GM21367 (cell line): ENCODE data around the gene ERMARD.
A peak's percentile ranks its signal among the peaks of the same experiment; 100 is the strongest.

Experiments
- ATAC-seq: cut with Tn5 transposase; IDR thresholded peaks from one replicate; pipeline ENCODE4 v1.9.1; 2021; ENCODE audit not compliant: unreplicated experiment

The ERMARD gene

DNA sequence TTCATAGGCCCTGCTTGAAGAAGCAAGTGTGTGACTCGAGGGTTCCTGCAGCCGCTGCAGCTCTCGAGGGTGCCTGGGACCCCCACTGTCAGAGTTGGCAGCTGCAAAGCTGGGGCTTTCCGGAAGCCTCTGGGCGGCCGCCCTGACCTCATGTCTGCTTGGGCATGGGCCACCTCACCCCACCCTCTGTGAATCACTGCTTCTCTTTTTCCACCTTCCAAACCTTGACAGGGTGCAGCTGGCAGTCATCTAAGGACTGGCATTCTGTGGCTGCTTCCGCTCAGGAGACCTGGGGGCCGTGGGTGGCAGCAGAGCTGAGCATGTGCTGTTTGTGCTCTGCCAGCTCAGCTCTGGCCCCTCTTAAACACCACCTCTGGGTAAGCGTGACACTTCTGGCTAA, 32.0 kb downstream of the ERMARD start:
- no peak for ATAC-seq

DNA sequence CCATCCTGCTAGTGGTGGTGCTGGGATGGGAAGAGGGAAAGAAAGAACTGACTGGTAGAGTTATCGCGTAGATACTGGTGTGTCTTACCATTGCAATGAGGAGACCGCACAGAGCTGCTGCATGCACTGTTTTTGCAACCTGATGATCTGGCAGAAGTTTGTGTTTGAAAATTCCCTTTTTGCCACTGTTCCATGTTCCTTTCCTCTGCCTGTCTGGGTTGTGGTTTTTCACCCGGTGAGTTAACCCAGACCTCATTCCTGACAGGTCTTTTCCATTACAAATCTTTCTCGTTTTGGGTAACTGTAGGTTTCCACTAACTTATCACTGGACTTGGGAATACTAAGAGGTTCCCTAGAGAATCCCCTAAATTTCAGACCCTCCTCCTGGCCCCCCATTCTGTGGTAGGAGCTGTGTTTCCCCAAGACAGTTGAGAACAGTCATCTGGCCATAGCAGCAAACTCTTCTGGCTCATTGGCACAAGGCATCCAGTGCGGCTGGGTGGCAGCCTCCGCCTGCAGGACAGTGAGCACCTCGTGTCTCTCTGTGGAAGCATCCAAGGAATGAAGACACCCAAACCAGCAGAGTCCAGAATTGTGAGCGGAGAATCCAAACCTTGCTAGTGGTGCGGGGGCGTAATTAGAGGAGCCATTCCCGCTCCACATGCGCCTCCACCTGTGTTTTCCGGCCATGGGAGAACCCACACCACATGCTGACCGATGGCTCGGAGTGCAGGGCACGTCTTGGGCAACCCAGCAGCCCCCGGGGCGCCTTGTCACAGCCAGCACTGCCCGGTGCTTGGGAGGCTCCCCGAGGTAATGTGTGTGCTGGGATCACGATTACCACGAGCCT, 32.8 kb downstream of the ERMARD start:
- no peak for ATAC-seq

GRCh38 chr6:169784821-169785340, 33.5 kb downstream of the ERMARD start:
- ATAC-seq, result no peak

DNA sequence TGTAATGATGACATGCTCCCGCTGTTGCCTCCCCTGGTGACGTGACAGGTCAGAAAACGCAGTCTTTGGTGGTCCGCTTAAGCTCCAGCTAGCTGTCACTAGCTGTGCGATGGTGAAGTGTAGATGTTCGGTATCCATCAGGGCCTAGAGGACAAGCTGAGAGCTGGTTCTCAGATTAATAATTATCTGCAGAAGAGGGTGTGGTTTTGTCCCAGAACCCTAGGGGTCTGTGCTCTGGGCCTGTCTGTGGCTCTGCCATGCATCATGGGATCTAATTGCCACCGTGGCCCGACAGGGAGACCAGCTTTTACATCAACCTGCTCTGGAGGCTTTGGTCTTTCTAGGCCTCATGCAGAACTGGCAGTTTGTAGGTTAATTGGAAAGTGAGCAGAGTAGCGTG, 34.1 kb downstream of the ERMARD start:
- no peak for ATAC-seq

- no peak for ATAC-seq
Measured at GRCh38 chr6:169786349-169786748, 34.9 kb downstream of the ERMARD start.

DNA sequence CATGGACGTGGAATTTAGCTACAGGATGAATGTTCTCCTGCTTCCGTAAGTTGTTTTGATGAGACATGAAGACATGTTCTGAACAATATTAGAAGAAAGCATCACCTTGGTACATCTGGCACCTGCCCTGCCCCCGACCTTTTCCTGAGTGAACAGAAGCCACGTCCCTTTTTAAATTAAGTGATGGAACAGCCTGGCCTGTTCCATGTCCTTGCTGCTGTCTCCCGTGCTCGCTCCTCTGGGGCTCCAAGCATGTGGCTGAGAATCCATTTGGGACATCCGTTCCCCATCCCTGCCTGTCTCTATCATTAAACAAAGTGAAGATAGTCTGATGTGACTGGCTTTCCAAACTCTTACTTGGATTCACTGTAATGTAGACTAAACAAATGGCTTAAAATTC, 36.4 kb downstream of the ERMARD start:
- ATAC-seq, result no peak

DNA sequence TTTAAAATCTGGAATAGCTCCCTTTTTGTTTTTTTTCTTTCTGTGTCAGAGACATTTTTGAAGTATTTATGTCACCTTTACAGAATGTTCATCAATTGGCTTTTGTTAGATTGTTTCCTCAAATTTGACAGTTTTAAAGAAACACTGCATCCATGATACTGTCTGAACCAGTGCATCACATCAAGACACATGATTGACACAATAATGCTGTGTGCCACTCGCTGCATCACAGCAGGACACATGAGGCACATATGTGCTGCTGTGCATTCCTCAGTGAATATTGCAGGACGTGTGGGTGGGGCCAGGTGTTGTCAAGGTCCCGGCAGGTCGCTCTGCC, 37.4 kb downstream of the ERMARD start:
- ATAC-seq, result no peak

- ATAC-seq, result no peak
Measured at GRCh38 chr6:169789146-169789943, 37.9 kb downstream of the ERMARD start.

DNA sequence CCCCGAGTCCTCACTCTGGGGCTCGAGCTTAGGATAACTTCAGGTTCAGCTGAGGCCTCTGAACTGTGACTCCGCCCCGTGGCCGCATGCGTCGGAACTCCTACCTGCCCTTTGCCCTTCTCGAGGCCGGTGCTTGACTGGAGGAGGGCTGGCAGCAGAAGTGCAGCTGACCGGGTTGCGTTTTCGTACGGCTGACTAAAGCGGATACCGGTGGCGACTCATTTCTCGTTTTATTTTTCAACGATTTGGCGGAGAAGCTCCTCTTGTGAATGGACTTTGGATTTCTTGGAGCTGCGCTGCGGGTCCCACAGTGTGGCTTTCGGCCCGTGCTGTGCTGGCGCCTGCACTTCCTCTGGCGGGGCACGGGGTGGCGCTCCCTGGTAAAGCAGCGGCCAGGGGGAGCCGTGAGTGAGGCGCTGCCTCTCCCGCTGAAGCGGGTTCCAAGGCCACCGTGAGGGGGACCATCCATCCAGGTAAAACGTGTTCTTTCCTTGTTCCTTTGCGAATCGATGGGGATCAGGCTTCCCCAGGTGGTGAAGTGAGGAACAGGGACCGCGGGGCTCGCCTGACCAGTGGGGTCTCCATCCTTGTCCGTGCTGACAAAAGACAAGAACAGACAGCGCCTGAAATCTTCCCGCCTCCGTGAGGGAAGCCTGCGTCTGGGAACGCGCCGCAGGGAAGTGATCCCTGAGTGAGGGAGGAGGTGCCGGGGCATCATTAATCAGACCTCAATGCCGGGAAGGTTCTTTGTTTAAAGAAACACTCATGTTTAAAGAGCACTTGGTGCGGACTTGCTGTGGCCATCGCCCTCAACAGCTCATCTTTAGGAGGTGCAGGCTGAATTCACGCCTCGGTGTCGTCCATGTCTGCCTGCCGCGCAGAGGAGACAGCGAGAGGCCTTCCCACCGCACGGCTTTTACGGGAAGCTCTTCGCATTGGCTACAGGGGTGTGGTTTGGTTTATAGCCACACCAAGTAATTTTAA, 38.8 kb downstream of the ERMARD start:
- peak; percentile 97 for ATAC-seq

DNA sequence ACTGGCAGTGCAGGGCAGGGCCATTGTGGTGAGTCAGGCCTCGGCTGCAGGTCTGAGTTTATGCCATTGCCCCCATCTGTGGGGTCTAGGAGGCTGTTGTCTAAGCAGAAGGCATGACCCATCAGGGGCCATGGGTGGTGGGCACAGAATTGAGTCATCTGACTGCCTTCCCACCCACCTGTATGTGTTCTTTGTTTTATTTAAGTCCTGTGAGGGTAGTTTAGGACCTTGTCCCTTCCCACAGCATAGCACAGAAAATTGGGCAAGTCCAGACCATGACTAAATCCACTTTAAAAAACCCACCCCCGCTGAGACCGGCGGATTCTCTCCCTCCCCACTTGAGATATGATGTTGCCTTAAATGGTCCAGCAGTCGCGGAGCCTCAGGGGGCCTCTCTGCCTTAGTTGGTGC, 40.3 kb downstream of the ERMARD start:
- ATAC-seq, result no peak

DNA sequence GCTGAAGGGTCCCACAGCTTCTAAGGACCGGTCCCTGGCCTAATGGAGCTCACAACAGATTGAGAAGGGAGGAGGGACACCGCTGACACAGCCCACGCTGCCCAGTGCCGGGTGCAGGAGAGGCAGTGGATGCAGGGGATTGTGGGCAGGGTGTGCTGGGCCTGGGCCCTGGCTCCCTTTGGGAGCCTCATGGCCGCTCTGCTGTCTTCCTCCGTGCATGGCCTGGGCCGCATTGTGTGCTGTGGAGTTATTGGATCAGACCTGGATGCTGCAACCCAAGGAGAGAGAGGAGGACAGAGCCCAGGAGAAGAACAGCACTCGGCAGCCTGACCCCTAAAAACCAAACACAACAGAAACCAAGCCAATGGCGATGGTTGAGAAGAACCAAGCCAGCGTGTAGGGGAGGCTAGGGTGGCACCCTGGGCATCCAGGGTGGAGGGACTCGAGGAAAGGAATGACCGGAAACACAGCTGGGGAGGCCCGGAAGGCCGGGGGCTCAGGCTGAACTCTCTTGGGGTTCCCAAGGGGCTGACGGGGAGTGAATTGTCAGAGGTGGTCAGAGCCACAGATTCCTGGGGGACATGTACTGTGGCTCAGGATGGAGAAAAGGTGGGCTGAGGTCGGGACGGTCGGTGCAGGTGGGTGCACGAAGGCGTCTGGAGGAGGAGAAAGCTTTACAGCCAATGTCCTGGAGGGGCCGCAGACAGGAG, 41.0 kb downstream of the ERMARD start:
- ATAC-seq, result no peak

DNA sequence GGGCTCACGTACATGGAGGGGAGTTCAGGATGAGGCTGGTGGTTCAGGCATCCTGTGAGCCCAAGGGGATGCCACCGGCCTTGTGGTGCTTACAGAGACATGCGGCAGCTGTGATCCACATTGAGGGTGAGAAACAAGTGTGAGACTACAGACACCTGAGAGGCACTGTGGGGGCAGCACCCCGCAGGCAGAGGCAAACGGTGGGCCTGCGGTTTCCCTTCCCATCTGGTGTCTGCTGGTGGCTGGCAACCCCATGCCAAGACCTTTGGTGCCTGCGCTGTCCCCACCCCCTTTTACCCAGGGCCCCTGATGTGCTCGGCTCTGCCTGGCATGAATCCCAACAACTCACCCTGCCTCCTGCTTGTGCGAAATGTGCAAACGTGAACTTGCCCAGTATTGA, 42.0 kb downstream of the ERMARD start:
- no peak for ATAC-seq

DNA sequence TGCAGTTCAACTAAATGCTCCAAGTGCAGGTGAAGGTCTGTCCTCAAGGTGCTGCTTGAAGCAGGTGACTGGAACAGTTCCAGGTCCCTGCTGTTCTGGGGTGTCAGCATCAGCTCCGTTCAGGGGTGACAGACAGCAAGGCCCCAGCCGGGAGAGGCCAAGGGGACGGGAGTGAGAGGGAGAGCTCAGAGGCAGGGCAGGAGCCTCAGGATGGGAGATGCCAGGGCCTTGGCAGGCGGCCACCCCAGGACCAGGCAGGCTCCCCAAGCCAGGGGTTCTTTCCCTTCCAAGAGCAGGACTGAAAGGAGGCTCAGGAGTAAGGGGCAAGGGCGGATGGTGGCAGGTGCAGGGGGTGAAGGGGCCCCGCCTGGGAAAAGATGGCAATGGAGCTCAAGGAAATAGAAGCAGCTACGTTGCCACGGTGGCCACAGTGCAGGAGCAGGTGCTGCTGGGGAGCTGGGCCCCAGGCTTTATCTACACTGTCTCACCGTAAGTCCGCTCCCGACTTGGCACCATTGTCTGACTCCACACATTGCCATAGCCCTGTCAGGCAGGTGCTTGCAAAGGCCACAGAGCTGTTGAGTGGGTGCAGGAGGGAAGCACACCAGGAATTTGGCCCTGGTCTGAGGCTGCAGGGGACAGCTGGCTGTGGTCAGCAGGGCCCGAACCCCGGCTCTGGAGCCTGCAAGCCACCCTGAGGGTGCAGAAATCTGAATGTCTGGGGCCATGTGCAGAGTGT, 43.1 kb downstream of the ERMARD start:
- no peak for ATAC-seq

DNA sequence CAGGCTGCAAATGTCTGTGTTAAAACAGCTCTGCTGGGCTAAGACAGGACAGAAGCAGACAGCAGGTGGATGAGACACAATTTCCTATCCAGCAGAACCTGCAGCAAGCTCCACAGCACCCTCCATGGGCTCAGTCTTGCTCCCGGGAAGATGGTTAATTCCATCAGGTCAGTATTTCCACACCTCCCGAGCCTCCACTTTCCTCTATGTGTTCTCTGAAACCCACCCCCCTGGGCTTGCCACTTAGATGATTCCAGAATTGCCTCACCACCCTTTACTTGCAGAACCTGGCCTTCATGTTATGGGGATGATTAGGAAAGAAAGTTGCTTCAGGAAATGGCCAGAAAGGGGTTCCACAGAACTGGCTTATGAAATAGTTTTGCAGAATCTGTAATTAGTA, 43.8 kb downstream of the ERMARD start:
- ATAC-seq, result no peak

- no peak for ATAC-seq
Measured at GRCh38 chr6:169798764-169799473, 47.5 kb downstream of the ERMARD start.

DNA sequence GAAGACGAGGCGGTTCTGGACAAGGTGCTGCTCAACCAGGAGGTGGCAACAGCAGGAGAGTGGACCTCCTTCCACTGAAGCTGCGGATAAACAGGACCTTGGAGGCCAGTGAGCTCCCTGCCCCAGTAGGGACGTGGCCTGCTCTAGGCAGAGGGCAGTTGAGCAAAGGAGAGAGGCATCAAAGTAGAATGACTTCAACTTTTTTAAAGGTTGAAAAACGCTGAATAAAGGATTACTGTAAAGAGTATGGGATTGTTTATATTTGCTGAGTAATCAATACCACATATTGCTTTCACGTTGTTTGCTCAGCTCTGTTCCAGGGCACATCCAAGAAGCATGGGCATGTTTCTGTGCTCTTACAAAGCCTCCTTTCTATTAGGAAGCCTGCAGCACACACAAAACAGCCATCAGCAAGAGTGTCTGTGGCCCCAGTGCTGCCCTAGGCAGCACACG, 48.1 kb downstream of the ERMARD start:
- ATAC-seq, result no peak

DNA sequence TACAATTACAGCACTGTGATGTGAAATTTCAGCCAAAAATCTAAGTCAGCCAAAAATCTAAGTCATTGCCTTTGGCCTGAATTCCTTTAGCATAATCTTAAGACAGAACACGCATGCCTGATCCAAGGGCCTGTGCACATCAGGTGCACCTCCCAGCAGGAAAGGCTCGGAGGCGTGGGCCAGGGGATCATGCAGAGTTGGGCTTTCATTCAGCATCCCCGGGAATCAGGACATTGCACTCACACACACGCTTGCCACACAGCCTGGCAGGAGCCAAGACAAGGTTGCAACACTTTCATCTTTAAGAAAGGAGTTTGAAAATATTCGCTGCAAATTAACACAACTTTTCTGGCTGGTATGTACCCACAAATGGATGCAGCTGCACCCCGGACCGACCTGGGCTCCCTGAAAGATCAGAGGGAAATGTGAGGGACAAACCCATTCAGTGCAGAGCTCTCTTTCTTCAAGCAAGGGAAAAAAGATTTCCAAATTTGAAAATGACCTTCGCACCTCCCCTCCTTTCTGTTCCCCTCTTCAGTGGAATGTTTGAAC, 48.8 kb downstream of the ERMARD start:
- no peak for ATAC-seq

GRCh38 chr6:169800668-169801395, 49.4 kb downstream of the ERMARD start:
- no peak for ATAC-seq
